Astrocyte of the cerebellum (primary cell): Measurements from ENCODE around the gene EGFL8.
A peak's percentile ranks its signal among the peaks of the same experiment; 100 is the strongest.
"Not testable (repeated sequence)": the region's sequence is repeated elsewhere in the genome, so short reads cannot be mapped to it uniquely, and the experiment has no call there.

Experiments used
- DNase-seq: peaks from one replicate; pipeline ENCODE4 v3.0.0-alpha.2; 2011; ENCODE audit warnings: low read depth
- H3K4me3 ChIP-seq: 2 replicates; pipeline ENCODE4 v1.5.1; 2011; ENCODE audit warnings: mild to moderate bottlenecking, low read depth, low read length, moderate library complexity
- in situ Hi-C: cut with HindIII; loops from 2 replicates; pipeline ENCODE4 v1.10.0; 2017; ENCODE audit warnings: low sequenced_read_pairs
- TF ChIP-seq, protein P1 (sequence below): IDR thresholded peaks from 2 replicates; pipeline ENCODE4 v1.5.1; 2012; ENCODE audit warnings: low read length, low read depth, moderate library complexity, mild to moderate bottlenecking; ENCODE audit errors: missing control alignments

Gene EGFL8

GRCh38 chr6:32183030-32183429 is 18.6 kb downstream of the EGFL8 start:
- in situ Hi-C loops: loop anchor here (10.0 kb wide), 1 partner anchor 58 kb away; the partner anchor contains the start of gene ATF6B
- TF ChIP-seq, protein P1, sequence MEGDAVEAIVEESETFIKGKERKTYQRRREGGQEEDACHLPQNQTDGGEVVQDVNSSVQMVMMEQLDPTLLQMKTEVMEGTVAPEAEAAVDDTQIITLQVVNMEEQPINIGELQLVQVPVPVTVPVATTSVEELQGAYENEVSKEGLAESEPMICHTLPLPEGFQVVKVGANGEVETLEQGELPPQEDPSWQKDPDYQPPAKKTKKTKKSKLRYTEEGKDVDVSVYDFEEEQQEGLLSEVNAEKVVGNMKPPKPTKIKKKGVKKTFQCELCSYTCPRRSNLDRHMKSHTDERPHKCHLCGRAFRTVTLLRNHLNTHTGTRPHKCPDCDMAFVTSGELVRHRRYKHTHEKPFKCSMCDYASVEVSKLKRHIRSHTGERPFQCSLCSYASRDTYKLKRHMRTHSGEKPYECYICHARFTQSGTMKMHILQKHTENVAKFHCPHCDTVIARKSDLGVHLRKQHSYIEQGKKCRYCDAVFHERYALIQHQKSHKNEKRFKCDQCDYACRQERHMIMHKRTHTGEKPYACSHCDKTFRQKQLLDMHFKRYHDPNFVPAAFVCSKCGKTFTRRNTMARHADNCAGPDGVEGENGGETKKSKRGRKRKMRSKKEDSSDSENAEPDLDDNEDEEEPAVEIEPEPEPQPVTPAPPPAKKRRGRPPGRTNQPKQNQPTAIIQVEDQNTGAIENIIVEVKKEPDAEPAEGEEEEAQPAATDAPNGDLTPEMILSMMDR: no peak
- DNase-seq: no peak
- no peak overlapping the region for H3K4me3 ChIP-seq

DNA sequence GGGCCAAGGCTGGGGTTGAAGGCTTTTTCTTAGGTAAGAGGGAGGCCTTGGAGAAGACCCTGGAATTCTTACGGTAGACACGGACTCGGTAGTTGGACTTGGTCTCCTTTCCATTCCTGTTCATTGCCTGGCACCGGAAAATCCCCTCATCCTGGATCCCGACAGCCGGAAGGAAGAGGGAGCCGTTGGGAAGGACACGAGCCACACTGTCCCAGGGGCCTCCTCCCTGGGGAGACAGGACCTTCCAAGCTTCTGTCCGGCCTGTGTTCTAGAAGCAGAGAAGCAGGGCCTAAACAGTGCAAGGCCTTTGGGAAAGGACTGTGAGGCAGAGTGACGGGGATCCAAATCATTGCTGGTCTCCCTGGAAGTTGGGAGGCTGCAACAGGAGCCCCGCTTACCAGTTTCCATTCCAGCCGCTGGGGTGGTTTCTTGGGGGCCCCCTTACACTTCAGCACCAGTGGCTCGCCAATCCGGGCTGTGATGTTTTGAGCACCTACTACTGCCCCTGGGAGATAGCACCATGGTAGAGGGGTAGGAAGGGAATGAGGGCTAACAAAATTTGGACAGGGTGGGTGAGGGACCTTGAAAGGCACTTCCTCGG is 19.2 kb downstream of the EGFL8 start:
- in situ Hi-C loops: loop anchor here (10.0 kb wide), 1 partner anchor 59 kb away; the partner anchor contains the start of gene ATF6B
- no peak for DNase-seq
- TF ChIP-seq, protein P1: no peak
- no peak overlapping the region for H3K4me3 ChIP-seq

GRCh38 chr6:32184084-32184640 is 19.8 kb downstream of the EGFL8 start, which contains the start of gene AGER:
Gene AGER, minus strand, starts transcription at chr6:32184253. Its CDS starts 31 bp downstream, at chr6:32184222.
- in situ Hi-C loops: loop anchor here (10.0 kb wide), 1 partner anchor 59 kb away; the partner anchor contains the start of gene ATF6B
- no peak for DNase-seq
- TF ChIP-seq, protein P1: no peak
- H3K4me3 ChIP-seq: no peak within 1 kb of the TSS

GRCh38 chr6:32185681-32186131 is 21.3 kb downstream of the EGFL8 start:
- not testable (repeated sequence) for H3K4me3 ChIP-seq
- DNase-seq: peak; percentile 31
- in situ Hi-C loops: loop anchor here (10.0 kb wide), 1 partner anchor 61 kb away; the partner anchor contains the start of gene ATF6B

- not testable (repeated sequence) for DNase-seq, H3K4me3 ChIP-seq
- in situ Hi-C loops: loop anchor here (10.0 kb wide), 1 partner anchor 61 kb away; the partner anchor contains the start of gene ATF6B
These were observed 21.9 kb downstream of the EGFL8 start for GRCh38 chr6:32186151-32186840.

DNA sequence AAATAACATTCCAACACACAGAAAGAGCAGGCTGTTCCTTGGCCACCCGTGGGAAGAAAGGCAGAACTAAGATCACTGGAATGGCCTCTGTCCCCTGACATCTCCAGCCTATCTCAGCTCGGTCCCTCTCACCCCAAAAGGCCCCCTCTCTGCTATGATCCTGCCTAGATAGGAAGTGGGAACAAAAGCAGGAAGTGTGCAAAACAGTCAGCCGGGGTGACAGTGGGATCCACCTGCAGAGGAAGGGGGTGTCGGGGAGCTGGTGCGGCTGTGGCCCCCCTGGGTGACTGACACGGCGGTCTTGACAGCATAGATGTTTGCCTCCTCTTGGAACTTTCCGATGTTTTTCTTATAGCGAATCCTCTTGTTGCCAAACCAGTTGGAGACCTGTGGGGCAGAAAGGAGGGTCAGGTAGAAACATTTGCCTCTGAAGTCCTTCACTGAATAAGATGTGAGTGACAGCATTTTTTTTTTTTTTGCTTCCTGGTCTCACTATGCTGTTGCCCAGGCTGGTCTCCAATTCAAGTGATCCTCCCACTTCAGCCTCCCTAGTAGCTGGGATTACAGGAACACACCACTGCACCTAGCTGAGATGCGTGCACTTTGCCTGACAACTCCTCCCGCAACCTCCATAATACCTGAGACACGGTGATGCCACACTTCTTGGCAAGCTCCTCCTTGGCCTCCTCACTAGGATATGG is 22.8 kb downstream of the EGFL8 start:
- in situ Hi-C loops: loop anchor here (10.0 kb wide), 1 partner anchor 62 kb away; the partner anchor contains the start of gene ATF6B
- no peak overlapping the region for H3K4me3 ChIP-seq
- DNase-seq: no peak
- TF ChIP-seq, protein P1: no peak

- peak overlapping the region; percentile 74 for H3K4me3 ChIP-seq
- DNase-seq: not testable (repeated sequence)
- in situ Hi-C loops: loop anchor here (10.0 kb wide), 1 partner anchor 63 kb away; the partner anchor contains the start of gene ATF6B
These were observed 23.5 kb downstream of the EGFL8 start for GRCh38 chr6:32187725-32188380.
